Eye (tissue), 1 donor: ENCODE results near the gene CMIP.
"Not testable (repeated sequence)": the region's sequence is repeated elsewhere in the genome, so short reads cannot be mapped to it uniquely, and the experiment has no call there.

Source experiments
- DNase-seq: peaks from one replicate; pipeline ENCODE4 v3.0.0-alpha.2; 2015

Gene CMIP

DNA sequence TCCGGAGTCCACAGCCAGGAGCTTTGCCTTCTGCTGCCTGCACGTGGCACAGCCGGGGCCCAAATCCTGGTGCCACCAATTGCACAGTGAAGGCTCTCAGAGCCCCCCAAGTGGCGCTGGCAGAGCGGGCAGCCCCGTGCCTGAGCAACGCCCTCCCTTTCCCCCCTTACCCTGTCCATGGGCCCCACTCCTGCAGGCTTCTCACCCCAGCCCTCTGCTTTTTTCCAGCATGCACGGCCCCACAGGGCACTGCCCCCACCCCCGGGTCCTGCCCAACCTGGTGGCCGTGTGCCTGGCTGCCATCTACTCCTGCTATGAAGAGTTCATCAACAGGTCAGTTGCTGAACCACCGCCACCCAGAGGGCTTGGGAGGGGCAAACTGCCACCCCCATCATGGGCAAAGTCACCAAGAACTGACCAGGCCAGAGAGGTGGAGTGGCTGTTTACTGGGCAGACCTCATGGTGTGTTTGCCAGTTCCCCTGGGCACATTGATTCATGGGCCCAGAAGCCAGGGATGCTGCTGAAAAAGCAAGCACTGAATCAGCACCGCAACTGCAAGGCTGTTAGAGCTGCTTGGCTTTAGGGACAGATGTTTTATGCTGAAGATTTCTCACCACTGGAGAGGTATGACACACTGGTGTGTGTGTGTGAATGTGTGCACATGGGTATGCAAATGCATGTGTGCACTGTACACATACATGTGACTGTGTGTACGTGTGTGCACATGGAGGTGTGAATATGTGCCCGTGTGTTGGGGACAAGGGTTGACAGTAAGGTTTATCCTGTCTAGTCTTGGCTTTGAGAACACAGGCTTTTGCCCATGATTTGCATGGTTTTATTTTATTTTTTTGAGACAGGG is 227.4 kb downstream of the CMIP start:
- DNase-seq, result no peak

DNA sequence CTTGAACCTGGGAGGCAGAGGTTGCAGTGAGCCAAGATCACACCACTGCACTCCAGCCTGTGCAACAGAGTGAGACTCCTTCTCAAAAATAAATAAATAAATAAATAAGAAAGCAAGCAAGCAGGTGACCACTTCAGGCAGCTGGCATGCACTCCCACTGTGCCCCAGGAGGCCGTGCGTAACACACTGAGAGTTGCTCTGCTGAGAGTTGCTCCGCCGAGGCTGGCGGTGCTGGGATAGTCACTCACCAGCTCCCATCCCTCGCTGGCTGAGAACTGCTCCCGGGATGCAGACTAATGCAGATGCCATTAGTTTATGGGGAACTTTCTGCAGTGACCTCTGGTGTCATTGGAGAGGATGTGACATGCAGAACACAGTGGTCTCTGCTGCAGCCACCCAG is 228.8 kb downstream of the CMIP start:
- DNase-seq, result no peak

DNA sequence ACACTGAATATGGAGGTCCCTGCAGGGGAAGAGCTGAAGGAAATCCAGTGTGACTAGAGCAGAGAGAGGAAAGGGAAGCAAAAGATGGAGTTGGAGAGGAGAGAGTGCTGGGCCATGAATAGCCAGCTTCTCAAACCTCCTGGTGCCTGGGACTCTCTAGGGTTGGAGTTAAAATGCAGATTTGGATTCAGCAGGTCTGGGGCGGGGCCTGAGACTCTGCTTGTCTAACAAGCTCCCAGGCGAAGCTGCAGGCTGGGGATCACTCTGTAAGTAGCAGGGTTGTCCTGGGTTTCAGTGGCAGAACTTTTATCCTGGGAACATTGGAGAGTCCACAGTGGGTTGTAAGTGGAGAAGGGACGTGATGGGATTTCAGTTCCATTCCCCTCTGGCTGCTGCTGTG is 231.1 kb downstream of the CMIP start:
- no peak for DNase-seq

DNA sequence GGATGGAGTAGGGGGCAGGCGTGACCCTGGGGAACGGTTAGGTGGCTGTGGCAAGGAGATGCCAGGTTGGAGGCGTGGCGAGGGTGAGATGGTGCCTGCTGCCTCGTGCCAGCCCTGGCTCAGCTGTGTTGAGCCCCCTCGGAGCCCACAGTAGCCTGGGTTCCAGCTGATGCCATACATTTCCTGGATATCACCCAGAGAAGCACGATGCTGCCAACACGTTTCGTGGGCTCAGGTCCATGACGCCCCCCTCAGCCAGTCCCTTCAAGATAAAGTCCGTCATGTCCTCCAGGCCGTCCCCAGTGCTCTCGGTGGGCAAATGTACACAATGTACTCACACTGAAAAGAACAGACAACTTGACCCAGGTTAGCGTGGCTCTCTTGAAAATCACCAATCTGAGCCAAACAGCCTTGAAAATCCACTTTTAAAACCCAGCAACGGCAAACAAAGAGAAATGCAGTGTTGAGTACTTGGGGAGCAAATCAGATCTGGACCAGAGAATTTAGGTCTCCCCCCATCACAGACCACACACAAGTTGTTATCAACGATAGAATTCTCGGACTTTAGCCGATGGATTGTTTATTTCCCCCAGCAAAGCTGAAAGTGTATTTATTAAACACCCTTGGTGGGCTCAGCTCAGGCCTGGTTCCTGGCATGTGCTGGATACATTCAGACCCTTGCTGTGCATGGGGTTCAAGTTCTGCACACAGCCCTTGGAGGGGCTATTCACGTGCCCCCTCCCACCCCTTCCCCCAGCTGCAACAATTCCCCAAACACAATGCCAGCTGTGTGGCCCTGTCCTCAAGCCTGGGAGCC is 231.7 kb downstream of the CMIP start:
- no peak for DNase-seq

DNA sequence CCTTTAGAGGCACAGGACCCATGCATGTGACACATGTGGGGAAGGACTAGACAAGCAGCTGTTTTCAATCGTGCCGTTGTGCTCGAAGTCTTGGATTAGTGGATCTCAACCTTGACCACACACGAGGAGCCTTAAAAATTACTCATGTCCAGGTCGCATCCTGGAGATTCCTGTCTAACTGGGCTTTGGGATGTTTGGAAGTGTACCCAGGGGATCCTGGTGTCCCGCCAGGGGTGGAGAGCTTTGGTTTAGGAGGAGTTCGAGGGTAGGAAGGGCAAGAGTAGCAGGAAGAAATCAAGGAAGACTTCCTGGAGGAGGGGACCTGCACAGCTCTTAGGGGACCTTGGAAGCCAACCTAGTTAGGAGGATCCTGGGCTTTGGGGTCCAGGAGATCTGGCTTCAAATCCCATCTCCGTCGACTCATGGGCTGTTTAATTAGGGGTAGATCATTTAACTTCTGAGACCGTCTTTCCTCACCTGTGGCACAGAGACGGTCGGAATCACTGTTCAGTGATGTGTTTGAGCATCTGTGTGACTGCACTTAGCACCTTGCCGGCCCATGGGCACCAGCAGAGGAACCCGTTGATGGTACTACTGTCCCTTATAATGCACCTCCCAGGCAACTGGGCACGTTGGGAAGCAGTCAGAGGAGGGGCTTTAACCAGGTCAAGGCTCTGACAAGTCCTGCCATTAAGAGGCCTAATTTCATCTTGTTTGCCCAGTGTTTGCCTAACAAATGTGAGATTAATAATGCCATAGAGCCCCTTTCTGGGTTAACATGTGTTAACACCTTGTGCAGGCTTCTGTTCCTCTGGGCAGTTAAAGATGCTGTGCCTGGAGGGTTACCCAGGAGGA is 232.5 kb downstream of the CMIP start:
- no peak for DNase-seq

DNA sequence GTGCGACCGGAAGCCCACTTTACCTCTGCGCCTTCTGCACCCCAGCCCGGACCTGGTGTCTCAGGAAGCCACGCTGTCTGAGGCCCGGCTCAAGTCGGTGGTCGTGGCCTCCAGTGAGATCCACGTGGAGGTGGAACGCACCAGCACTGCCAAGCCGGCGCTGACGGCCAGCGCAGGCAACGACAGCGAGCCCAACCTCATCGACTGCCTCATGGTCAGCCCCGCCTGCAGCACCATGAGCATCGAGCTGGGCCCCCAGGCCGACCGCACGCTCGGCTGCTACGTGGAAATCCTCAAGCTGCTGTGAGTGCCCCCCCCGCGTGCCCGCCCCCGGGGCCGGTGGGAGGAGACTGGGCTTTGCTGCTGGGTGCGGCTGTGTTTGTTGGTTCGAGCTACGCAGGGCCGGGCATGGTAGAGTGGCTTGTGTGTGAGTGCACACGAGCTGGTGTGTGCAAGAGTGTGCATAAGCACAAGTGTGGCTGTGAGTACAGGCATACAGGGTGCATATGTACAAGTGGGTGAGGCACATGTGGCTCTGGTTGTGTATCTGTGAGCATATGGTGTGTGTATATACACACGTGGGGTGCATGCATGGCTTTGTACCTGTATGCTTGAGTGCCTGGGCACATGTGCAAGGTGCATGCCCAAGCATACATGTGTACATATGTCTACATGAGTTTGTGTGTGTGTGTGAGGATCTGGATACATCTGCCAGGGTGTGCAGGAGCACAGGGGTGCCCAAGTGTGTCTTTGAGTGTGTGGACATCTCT is 233.9 kb downstream of the CMIP start:
- DNase-seq, result no peak

DNA sequence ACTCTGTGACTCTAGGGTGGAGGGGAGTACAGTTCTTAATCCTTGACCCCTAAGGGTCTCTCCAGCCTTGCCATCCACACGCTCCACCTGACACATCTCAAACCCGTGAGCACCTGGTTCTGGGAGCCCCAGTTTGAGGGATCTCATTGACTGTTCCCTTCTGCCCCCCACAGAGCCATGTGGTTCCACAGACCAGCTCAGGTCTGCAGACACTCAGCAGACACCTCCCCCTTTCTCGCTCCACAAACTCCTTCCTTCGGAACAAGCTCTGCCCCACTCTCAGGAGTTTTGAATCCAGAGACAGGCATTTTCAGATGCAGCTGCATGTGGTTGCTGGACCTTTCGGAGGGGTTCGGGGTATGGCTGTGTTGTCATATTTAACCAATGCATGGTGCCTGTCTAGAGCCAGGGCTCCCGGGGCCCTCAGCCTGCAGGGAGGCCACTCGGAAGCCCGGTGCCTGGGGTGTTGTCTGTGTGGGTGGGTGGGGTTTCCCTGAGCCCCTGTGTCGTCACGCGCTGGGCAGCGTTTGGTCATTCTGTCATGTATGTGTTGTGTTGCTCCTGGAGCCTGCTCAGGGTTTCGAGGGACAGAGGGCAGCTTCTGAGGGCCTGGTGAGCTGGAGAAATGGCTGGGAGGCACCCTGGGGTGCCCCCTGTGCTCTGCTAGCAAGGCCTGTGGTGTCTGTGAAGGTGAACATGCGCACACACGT is 235.3 kb downstream of the CMIP start:
- DNase-seq, result no peak

DNA sequence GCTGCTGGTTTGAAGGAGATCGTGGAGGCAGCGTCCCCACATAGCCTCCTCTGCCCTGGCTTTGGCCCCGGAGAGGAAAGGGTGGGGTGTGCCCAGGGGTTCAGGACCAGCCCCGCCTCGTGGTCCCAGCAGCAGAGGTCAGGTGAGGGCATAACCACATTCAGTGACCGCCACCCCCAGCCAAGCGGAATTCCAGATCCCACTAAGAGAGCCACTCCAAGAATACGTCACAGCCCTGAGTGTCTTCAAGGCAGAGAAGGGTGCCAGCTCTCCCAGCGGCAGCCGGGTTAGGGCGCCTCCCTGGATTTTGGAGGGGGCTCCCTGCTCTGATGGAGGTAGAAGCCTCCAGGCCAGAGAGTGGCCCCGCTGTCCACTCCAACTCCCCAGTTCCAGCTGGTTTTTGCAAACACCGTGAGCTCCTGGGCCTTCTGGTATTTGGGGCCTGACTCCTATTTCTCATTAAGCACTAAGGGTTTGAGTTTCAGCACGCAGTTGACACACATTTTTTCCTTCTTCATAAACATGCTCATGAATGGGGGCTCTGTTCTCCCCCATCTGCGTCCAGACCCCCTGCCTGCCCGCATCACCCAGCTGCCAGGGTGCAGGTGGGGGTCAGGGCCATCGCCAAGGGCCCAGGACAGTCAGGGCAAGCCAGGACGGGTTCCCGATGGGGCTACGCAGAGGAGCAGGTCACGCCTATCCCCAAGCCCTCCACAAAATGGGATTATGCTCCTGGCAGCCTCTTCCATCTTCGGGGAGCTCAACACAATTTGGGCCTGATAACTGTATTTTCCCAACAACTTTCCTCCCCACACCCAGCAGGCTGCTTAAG is 236.1 kb downstream of the CMIP start:
- no peak for DNase-seq

DNA sequence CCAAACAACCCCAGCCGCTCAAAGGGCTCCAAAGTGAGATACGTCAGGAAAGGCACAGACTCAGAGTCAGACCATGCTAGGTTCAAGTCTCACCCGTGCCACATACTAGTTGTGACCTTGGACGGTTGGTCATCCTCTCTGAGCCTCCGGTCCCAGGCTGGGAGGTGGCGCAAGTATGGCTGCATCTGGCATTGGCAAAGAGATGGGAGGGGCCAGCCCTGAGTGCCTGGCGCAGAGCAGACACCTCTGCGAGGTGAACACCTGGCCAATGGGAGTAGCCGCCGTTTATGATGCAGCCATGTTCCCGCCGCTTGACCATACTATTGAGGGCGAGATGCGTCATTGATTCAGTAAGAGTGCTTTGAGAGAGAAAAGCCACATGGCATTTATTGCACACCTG is 236.7 kb downstream of the CMIP start:
- no peak for DNase-seq

DNA sequence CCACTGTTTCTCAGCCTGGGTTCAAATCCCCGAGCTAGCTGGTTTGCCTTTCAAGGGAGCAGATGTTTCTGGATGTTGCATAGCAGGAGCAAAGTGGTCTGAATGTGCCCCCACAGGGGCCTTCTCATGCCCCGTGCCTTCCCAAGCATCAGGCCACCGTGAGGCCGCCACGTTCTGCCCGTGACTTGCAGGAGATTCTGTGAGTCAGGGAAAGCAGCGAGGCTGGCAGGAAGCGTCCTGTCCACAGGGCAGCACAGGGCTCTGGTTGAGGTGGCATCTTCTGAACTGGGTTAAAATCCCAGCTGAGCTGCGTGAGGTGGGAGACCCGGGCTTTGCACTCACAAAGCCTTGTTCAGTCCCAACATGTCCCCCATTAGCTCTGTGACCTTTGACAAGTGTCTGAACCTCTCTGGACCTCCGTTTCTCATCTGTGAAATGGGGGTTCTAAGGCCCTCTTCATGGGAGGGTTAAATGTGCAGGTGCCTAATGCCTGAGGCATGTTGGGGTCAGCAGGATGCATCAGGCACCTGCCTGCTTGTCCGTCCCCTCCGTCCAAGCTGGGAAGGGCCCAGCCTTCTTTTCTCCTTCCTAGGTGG is 239.7 kb downstream of the CMIP start:
- no peak for DNase-seq

DNA sequence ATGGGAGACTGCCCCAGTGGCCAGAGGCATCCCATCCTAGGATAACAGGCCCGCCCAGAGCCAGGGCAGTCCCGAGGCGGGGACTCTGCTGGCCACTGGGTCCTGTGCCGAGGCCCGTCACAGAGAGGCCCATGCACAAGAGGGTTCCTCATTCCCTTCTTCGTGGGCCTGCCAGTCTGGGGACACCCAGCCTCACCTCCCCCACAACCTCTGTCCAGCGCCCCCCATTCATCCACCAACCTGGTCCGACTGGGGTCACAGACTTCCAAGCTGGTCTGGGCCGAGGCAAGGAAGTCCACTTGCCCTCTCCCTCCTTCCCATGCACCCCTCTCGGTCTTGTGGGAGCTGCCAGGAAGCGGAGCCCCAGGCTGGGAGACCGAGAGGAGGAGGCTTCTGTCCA is 240.3 kb downstream of the CMIP start:
- no peak for DNase-seq

DNA sequence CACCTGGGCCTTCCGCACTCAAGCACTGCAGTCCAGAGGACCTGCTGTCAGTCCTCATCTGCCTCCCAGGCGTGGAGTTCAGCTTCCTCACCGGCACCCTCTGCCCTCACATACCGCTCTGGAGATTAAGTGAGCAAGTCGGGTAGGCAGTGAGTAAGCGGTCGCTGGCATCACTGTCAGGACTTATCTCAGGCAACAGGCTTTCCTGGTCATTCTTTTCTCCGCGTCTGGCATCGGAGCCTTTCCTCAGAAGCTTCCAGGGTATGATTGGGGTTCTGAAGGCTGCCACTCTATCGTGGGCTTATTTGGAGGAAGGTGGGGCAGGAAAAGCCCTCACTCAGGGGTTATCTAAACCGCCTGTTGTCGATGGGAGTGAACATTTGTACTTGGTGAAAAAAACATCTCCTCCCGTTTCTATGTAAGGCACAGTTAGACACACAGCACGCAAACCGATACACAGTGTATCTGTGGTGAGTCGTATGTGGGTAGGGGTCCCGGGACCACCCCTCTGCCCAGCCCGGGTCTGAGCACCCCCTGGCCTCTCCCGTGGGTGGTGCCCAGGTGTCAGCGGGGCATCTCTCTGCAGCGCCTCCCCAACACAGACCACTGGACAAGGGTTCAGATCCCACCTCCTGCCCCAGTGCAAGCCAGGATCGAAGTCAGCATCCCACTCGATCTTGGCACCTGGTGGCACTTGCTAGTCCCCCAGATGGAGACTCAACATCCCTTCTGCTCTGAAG is 242.0 kb downstream of the CMIP start:
- DNase-seq, result no peak

DNA sequence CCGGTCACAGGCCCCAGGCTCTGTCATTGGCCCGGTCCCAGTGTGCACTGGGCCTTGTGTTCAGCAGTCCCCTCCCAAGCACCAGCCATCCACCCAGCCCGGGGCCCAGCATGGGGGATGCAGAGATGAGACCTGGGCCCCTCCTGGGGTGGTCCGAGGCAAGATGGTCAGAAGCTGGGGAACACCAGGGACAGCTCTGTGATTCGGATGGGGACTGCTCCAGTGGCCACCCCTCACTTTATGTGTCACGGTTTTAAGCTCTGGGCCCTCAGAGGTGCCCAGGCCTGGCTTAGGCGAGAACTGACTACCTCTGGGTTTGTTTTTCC is 242.5 kb downstream of the CMIP start:
- DNase-seq, result no peak

DNA sequence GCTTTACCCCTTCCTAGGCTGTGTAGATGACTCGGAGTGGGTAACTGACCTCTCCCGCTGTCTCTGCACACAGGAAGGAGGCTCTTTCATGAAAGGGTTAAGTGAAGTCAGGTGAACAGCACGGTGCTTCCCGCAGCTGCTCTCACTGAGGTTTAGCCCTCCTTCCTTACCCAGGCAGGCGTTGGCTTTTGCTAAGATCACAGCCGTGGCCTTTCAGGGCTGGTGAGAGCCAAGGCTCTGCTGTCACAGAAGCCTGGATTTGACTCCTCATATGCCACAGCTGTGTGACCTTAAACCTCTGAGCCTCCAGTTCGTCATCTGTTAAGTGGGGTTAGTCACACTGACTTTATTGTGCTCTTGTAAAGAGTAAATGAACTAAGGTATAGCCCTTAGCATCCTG is 243.6 kb downstream of the CMIP start:
- no peak for DNase-seq

DNA sequence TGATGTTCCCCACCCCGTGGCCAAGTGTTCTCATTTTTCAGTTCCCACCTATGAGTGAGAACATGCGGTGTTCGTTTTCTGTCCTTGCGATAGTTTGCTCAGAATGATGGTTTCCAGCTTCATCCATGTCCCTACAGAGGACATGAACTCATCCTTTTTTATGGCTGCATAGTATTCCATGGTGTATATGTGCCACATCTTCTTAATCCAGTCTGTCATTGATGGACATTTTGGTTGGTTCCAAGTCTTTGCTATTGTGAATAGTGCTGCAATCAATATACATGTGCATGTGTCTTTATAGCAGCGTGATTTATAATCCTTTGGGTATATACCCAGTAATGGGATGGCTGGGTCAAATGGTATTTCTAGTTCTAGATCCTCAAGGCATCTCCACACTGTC is 244.2 kb downstream of the CMIP start:
- DNase-seq, result not testable (repeated sequence)

DNA sequence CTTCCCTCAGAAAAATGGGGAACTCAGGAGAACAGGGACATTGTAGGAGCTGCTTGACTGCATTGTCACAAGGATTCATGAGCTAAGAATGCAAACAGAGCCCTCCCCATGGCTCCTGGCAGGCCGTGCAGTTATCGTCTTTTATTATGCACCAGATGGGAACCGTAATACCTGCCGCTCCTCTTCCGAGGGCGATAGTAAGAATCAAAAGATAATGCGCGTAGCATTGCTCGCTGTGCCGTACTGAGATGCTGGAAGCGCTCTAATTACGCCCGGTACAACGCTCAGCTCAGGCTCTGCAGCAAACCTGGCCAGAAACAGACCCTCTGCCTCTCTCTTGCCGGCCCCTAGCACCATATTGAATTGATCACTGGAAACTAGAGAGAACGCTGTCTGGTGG is 247.4 kb downstream of the CMIP start:
- no peak for DNase-seq

DNA sequence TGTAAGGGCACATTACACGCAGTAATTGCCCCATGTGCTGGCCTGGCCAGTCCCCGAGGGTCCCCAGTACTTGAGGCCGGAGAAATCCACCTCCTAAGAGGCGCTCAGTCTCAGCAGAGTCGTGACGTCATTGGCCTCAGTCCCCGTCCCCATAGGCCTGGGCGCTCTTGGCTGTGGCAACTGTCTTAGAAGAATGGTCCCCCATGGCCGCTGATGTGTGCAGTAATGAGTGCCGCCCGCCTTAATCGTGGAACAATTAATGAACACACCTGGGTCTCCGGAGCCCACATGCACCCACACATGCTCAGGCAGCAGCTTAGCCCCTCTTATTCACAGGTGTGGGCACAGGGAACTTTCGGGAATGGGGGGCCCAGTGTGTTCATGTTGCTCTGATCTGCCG is 248.0 kb downstream of the CMIP start:
- DNase-seq, result no peak

DNA sequence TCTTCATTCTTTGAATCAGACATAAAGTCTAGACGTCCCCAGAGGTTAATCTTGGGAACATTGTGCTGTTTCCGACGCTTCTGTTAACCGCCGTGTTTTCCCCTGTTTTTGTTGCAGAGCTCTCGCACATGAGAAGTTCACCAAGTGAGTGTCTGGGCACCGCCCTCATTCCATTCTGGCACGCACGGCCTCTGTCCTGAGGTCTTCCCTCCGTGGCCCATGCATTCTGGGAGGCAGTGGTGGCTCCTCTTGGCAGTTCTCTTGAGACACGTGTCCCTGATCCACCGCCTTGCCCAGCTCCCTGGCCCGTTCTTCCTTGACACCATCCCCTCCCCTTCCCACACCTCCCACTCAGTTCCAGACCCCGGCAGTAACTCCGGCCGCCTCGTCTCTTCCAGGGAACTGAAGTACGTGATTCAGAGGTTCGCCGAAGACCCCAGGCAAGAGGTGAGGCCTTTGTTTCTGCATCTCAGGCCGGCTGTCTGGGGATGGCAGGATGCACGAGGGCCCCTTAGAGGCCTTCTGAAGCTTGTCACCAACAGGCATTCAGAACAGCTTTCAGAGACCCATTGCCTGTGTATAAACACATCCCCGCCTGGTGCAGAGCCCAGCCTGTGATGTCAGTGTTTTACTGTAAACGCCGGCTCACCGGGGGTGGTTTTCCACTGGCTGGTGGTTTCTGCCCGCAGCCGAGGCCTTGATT is 248.6 kb downstream of the CMIP start:
- DNase-seq, result no peak

DNA sequence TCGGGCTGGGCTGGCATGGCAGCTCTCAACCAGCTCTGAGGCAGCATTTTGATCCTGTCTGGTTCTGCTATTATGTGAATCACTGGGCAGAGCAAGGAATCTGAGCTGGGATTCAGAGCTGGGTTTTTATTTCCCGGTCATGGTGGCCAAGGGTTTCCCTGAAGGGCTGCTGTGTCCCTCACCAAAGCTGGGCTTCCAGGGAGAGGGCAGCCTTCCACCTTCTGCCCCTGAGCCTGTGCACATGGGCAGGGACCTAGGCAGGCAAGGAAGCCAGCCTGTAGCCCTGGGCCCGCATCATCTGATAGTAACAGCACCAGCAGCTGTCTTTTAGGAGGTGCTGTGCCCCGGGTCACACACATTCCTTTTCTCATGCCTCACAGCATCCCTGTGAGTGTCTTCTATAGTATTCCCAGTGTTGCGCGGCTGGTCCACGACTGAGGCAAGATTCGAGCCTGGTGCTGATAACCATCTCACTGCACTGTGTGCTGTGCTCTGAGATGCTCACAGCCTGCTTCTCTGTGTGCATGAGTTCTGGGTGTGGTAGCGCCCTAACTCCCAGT is 249.2 kb downstream of the CMIP start:
- no peak for DNase-seq
